Measurements from ENCODE around the gene LITAF.
"Not testable (repeated sequence)": the region's sequence is repeated elsewhere in the genome, so short reads cannot be mapped to it uniquely, and the experiment has no call there.

Gene LITAF

GRCh38 chr16:11605891-11606290 is 19.2 kb upstream of the LITAF start:
- H2AFZ ChIP-seq (ENCODE audit: low read length): no peak overlapping the region
- H3K27me3 ChIP-seq (ENCODE audit: insufficient read depth, low read length, poor library complexity, severe bottlenecking): no peaks in the 10 kb centered on the region
- H3K79me2 ChIP-seq (ENCODE audit: insufficient read depth, low read length): no peaks in the 10 kb centered on the region
- no peak overlapping the region for H3K4me3 ChIP-seq (ENCODE audit: low read length, poor library complexity, severe bottlenecking)
- TF ChIP-seq EZH2phosphoT487 (IDR thresholded peaks at IDR 0.05; ENCODE audit: borderline replicate concordance) (no peak), CTCF (conservative IDR thresholded peaks at IDR 0.05; ENCODE audit: low read length) (no peak)
- H3K9me3 ChIP-seq (ENCODE audit: insufficient read depth, low read depth, low read length): no peaks in the 10 kb centered on the region
- no peaks in the 10 kb centered on the region for H3K4me1 ChIP-seq (ENCODE audit: insufficient read depth, low read length, poor library complexity, severe bottlenecking)
- H3F3A ChIP-seq (ENCODE audit: low read depth): no peaks in the 10 kb centered on the region
- H3K4me2 ChIP-seq (ENCODE audit: low read depth, low read length, poor library complexity, severe bottlenecking): no peak overlapping the region
- H3K9ac ChIP-seq (ENCODE audit: low read depth, low read length, poor library complexity, severe bottlenecking): no peak overlapping the region
- no peaks in the 10 kb centered on the region for H4K20me1 ChIP-seq (ENCODE audit: insufficient read depth, low read length, poor library complexity, severe bottlenecking)
- H3K9me2 ChIP-seq (replicated peaks; ENCODE audit: low read depth, low read length): no peaks in the 10 kb centered on the region
- H3K36me3 ChIP-seq (ENCODE audit: insufficient read depth, low read length): no peaks in the 10 kb centered on the region

DNA sequence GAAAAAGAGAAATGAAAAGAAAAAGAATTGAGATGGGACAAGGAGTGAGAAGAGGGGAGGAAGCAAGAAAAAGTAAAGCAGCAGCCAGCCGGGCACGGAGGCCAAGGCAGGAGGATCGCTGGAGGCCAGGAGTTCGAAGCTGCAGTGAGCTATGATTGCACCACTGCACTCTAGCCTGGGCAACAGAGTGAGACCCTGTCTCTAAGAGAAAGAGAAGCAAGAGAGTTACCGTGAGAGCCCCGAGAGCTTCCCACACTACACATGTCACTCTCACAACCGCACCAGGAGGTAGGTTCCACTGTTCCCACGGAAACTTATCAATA is 18.8 kb upstream of the LITAF start:
- Histone ChIP-seq H3K9me3 (ENCODE audit: insufficient read depth, low read depth, low read length) (no peaks in the 10 kb centered on the region), H4K20me1 (ENCODE audit: insufficient read depth, low read length, poor library complexity, severe bottlenecking) (no peaks in the 10 kb centered on the region), H3K27me3 (ENCODE audit: insufficient read depth, low read length, poor library complexity, severe bottlenecking) (no peaks in the 10 kb centered on the region), H3K79me2 (ENCODE audit: insufficient read depth, low read length) (no peaks in the 10 kb centered on the region), H3K9me2 (replicated peaks; ENCODE audit: low read depth, low read length) (no peaks in the 10 kb centered on the region), H3K9ac (ENCODE audit: low read depth, low read length, poor library complexity, severe bottlenecking) (no peak overlapping the region), H3K4me3 (ENCODE audit: low read length, poor library complexity, severe bottlenecking) (no peak overlapping the region), H3K36me3 (ENCODE audit: insufficient read depth, low read length) (no peaks in the 10 kb centered on the region), H3K4me1 (ENCODE audit: insufficient read depth, low read length, poor library complexity, severe bottlenecking) (no peaks in the 10 kb centered on the region), H3F3A (ENCODE audit: low read depth) (no peaks in the 10 kb centered on the region), H3K4me2 (ENCODE audit: low read depth, low read length, poor library complexity, severe bottlenecking) (no peak overlapping the region), H2AFZ (ENCODE audit: low read length) (no peak overlapping the region)
- TF ChIP-seq CTCF (conservative IDR thresholded peaks at IDR 0.05; ENCODE audit: low read length) (no peak), EZH2phosphoT487 (IDR thresholded peaks at IDR 0.05; ENCODE audit: borderline replicate concordance) (no peak)

- Histone ChIP-seq H3K4me1 (ENCODE audit: insufficient read depth, low read length, poor library complexity, severe bottlenecking) (no peaks in the 10 kb centered on the region), H3K4me3 (ENCODE audit: low read length, poor library complexity, severe bottlenecking) (no peak overlapping the region), H3K9me2 (replicated peaks; ENCODE audit: low read depth, low read length) (no peaks in the 10 kb centered on the region), H4K20me1 (ENCODE audit: insufficient read depth, low read length, poor library complexity, severe bottlenecking) (no peaks in the 10 kb centered on the region), H3K9me3 (ENCODE audit: insufficient read depth, low read depth, low read length) (no peaks in the 10 kb centered on the region), H3F3A (ENCODE audit: low read depth) (no peaks in the 10 kb centered on the region), H3K9ac (ENCODE audit: low read depth, low read length, poor library complexity, severe bottlenecking) (no peak overlapping the region), H3K36me3 (ENCODE audit: insufficient read depth, low read length) (no peaks in the 10 kb centered on the region), H2AFZ (ENCODE audit: low read length) (no peak overlapping the region), H3K27me3 (ENCODE audit: insufficient read depth, low read length, poor library complexity, severe bottlenecking) (no peaks in the 10 kb centered on the region), H3K4me2 (ENCODE audit: low read depth, low read length, poor library complexity, severe bottlenecking) (no peak overlapping the region), H3K79me2 (ENCODE audit: insufficient read depth, low read length) (no peaks in the 10 kb centered on the region)
- TF ChIP-seq CTCF (conservative IDR thresholded peaks at IDR 0.05; ENCODE audit: low read length): no peak
- no peak for TF ChIP-seq EZH2phosphoT487 (IDR thresholded peaks at IDR 0.05; ENCODE audit: borderline replicate concordance)
Measured at GRCh38 chr16:11604783-11605563, 18.3 kb upstream of the LITAF start.

- H3K9me3 ChIP-seq (ENCODE audit: insufficient read depth, low read depth, low read length); H3K9me2 ChIP-seq (replicated peaks; ENCODE audit: low read depth, low read length); H3K4me1 ChIP-seq (ENCODE audit: insufficient read depth, low read length, poor library complexity, severe bottlenecking); H3K27me3 ChIP-seq (ENCODE audit: insufficient read depth, low read length, poor library complexity, severe bottlenecking); H4K20me1 ChIP-seq (ENCODE audit: insufficient read depth, low read length, poor library complexity, severe bottlenecking); H3K36me3 ChIP-seq (ENCODE audit: insufficient read depth, low read length); H2AFZ ChIP-seq (ENCODE audit: low read length); H3K4me2 ChIP-seq (ENCODE audit: low read depth, low read length, poor library complexity, severe bottlenecking); H3K4me3 ChIP-seq (ENCODE audit: low read length, poor library complexity, severe bottlenecking); H3K79me2 ChIP-seq (ENCODE audit: insufficient read depth, low read length); H3F3A ChIP-seq (ENCODE audit: low read depth); H3K9ac ChIP-seq (ENCODE audit: low read depth, low read length, poor library complexity, severe bottlenecking): not testable (repeated sequence)
Measured at GRCh38 chr16:11604296-11604695, 17.6 kb upstream of the LITAF start.

Data from Loucy (cell line).